Activated CD8-positive, alpha-beta memory T cell treated with anti-CD3 and anti-CD28 coated beads for 24 hours (primary cell): ENCODE measurements around the gene PRSS8.
A peak's percentile ranks its signal among the peaks of the same experiment; 100 is the strongest.
"Not testable (repeated sequence)": the region's sequence is repeated elsewhere in the genome, so short reads cannot be mapped to it uniquely, and the experiment has no call there.

Experiments used
- DNase-seq: peaks from one replicate; pipeline ENCODE4 v3.0.0-alpha.2; 2020

PRSS8 gene

GRCh38 chr16:31135535-31136286 lies at the start of gene PRSS8:
TSS of gene PRSS8 (minus strand) at chr16:31135727. CDS start at chr16:31135498, 229 bp downstream.
- no peak for DNase-seq

GRCh38 chr16:31184888-31185287 lies 49.4 kb upstream of the PRSS8 start:
- DNase-seq = no peak

- no peak for DNase-seq
Measured at GRCh38 chr16:31183432-31184428, 48.2 kb upstream of the PRSS8 start.

- DNase-seq = no peak
Measured at GRCh38 chr16:31182391-31182790, 46.9 kb upstream of the PRSS8 start.

DNA sequence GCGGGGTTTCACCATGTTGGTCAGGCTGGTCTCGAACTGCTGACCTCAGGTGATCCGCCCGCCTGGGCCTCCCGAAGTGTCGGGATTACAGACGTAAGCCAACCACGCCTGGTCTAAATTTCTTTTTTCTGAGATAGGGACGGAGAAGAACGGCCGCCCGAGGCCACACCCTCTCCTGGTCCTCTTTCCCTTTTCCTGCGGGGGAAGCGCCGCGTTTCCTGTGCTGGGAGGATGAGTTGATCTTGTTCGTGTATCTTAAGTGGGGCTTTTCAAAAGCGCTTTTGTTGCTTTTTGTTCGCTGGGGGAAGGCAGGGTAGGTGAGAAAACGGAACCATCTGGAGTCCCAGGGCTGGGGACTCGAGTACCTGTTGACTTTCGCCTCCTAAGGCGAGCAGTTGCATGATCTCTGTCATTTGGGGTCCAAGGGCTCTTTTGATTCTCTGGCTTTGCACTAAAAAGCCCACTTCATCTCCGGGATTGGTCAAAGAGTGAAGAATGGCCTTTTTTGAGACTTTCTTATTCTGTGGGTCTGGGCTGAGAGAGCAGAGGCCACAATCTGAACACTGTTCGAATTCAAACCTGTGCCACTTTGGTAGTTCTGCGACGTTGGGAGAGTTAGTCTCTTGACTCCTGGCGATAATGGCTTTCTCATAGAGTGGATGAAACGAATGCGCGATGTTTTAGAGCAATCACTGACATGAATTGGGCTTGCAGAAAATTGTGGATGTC lies 45.7 kb upstream of the PRSS8 start:
- DNase-seq = peak; percentile 78

GRCh38 chr16:31179747-31180459 lies 44.4 kb upstream of the PRSS8 start, which contains the start of gene FUS:
TSS of gene FUS (plus strand) at chr16:31180139. CDS start at chr16:31180215, 76 bp downstream.
- DNase-seq = peak; percentile 98

- DNase-seq = no peak
Measured at GRCh38 chr16:31179219-31179746, 43.8 kb upstream of the PRSS8 start.

- DNase-seq = peak; percentile 70
Measured at GRCh38 chr16:31177136-31177535, 41.6 kb upstream of the PRSS8 start.

GRCh38 chr16:31170048-31170447 lies 34.5 kb upstream of the PRSS8 start:
- DNase-seq = not testable (repeated sequence)

DNA sequence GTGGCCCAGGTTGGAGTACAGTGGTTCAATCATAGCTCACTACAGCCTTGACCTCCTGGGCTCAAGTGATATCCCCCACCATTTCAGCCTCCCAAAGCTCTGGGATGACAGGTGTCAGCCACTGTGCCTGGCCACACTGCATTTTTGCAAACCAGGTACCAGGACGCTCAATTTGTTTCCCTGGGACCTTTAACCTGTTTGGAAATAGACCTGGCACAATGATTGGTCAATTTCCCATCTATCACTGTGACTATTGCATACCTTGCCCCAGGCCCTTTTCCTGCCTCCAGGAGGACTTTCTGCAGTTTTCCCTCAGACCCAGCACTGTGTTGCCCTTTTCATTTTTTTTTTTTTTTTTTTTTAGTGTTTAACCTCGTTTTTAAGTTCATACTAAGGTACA lies 33.3 kb upstream of the PRSS8 start:
- DNase-seq = no peak

GRCh38 chr16:31167315-31167714 lies 31.8 kb upstream of the PRSS8 start:
- DNase-seq = no peak

GRCh38 chr16:31157136-31157535 lies 21.6 kb upstream of the PRSS8 start:
- no peak for DNase-seq

GRCh38 chr16:31150976-31151375 lies 15.4 kb upstream of the PRSS8 start:
- not testable (repeated sequence) for DNase-seq

- DNase-seq = no peak
Measured at GRCh38 chr16:31149894-31150890, 14.7 kb upstream of the PRSS8 start, which contains the start of gene PRSS36. TSS of gene PRSS36 (minus strand) at chr16:31150066. CDS start at chr16:31150035, 31 bp downstream.

DNA sequence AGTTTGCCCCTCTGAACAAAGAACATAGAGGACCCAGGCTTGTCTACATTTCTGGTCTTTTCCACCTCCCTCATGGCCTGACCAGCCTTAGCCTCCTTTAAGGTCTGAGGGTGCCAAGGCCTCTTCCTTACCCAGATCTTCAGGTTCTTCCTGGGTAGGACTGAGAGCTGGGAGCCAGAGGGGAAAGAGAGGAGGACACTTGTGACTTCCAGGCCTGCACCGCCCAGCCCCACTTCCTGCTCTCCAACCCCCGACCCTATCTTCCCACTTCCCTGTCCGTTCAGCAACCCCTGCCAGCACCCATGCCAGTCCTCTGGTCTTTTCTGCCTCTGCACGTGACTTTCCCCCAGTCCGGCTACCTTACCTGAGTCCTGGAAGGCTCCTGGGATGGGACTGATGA lies 13.8 kb upstream of the PRSS8 start:
- DNase-seq = no peak

DNA sequence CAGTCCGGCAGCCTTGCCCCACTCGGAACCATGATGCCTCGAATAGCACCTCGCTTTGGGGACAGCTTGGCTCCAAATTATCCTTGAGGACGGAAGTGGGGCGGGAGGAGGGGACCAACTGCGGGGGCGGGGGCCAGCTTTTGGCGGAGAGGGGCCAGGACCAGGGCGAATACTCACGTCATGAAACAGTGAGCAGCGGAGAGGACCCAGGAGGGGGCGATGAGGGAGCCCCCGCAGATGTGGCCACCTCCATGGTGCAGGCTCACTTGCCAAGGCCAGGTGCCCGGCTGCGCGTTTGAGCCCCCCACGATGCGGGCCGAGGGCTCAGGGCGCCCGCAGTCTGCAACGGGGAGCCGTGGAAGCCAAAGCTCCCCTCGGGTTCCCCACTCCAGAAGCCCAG lies 13.4 kb upstream of the PRSS8 start:
- no peak for DNase-seq

DNA sequence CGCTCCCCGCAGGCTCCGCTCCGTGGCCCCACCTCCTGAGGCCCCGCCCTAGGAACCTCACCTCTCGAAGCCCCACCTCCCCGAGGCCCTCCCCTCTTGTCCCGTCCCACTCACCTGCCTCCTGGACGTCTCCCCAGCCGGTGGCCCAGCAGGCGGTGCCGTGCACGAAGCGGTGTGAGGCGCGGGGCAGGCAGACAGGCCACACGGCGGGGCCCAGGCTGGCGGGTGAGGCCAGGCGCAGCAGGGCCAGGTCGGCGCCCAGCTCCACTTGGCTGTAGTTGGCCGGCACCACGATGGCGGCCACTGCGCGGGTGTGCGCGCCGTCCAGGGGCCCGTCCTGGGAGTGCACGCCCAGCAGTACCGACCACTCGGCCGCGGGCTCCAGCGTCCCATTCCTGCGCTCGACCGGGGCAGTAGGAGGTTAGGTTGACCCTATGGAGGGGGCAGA lies 12.8 kb upstream of the PRSS8 start:
- no peak for DNase-seq

DNA sequence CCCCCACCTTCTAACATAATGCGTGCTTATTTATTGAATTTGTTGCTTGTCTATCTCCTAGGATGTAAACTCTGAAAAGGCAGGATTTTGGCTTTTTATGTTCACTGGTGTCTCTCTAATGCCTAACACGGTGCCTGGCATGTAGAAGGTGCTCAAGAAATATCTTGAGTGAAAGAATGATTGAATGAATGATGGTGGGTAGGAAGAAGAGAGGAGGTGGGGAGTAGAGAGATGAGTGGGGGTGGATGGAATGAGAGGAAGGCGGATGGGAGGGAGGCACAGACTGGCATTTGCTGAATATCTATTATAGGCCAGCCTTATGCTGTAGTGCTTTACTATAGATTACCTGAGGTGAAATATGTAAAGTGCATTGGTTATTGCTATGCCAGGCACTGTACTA lies 12.0 kb upstream of the PRSS8 start:
- DNase-seq = no peak

- DNase-seq = no peak
Measured at GRCh38 chr16:31145398-31145990, 10.0 kb upstream of the PRSS8 start.

DNA sequence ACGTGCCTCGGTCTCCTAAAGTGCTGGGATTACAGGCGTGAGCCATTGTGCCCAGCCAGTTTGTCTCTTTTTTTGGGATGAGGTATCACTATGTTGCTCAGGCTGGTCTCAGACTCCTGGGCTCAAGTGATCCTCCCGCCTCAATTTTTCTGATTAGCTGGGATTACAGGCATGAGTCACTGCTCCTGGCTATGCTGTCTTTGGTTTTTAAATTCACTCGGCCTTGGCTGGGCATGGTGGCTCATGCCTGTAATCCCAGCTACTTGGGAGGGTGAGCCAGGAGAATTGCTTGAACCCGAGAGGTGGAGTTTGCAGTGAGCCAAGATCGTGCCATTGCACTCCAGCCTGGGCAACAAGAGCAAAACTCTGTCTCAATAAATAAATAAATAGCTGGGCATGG lies 8.9 kb upstream of the PRSS8 start:
- not testable (repeated sequence) for DNase-seq
